HepG2 (cell line): Measurements from ENCODE around the gene CCDC57. TPM values are rescaled to one million over a fixed set of nuclear protein-coding genes. Genes with fewer than 3 reads are reported as not detected.

Source experiments
- ARID5B ChIP-seq: IDR thresholded peaks from 2 replicates; pipeline ENCODE4 v1.4.0; 2020; ENCODE audit warnings: mild to moderate bottlenecking, missing genetic modification reagents
- ASH2L ChIP-seq: fragments of 300-600, 200-600 bp; sonication (generic); IDR thresholded peaks from 2 replicates; pipeline ENCODE4 v1.7.0; 2017; ENCODE audit warnings: low read depth, mild to moderate bottlenecking, moderate library complexity, mixed read lengths, low read length; ENCODE audit not compliant: insufficient read length
- GABPA ChIP-seq, 2 experiments: IDR thresholded peaks; 2 replicates each; pipeline ENCODE4 v1.6.1; 2011 to 2016; ENCODE audit warnings: low read depth in 2 of 2, low read length in 1 of 2, missing biosample characterization in 1 of 2, missing genetic modification characterization in 1 of 2
- HOXA9 ChIP-seq: sonication (generic); formaldehyde crosslinking; IDR thresholded peaks from 2 replicates; pipeline ENCODE4 v1.8.1; 2022; ENCODE audit warnings: missing genetic modification reagents, mild to moderate bottlenecking, moderate library complexity, borderline replicate concordance
- KMT2A ChIP-seq: sonication (generic); formaldehyde crosslinking; IDR thresholded peaks from 2 replicates; pipeline ENCODE4 v1.4.0; 2020; ENCODE audit warnings: missing genetic modification reagents
- LCORL ChIP-seq, 2 experiments: fragments of 450-650 bp in 1 of 2; sonication (generic) in 1 of 2; formaldehyde crosslinking in 1 of 2; IDR thresholded peaks; 2 replicates each; pipeline versions ENCODE4 v1.5.0 to v1.6.1; 2017 to 2020; ENCODE audit warnings: antibody characterized with exemption in 1 of 2, missing genetic modification reagents in 1 of 2
- MAZ ChIP-seq, 2 experiments: sonication (generic) in 1 of 2; formaldehyde crosslinking in 1 of 2; IDR thresholded peaks; 2 replicates each; pipeline versions ENCODE4 v1.5.0 to v1.6.1; 2012 to 2020; ENCODE audit warnings: low read depth in 2 of 2, mild to moderate bottlenecking in 2 of 2, borderline replicate concordance in 1 of 2, improper control_type of control experiment in 1 of 2, low read length in 1 of 2, missing genetic modification reagents in 1 of 2, moderate library complexity in 1 of 2
- NCOA2 ChIP-seq: sonication (generic); formaldehyde crosslinking; IDR thresholded peaks from 2 replicates; pipeline ENCODE4 v1.8.0; 2022; ENCODE audit warnings: inconsistent platforms
- NFYC ChIP-seq: IDR thresholded peaks from 2 replicates; pipeline ENCODE4 v1.6.1; 2016; ENCODE audit warnings: missing genetic modification reagents, missing compliant biosample characterization
- PTBP1 ChIP-seq: fragments of 200-400 bp; formaldehyde crosslinking; IDR thresholded peaks from 2 replicates; pipeline ENCODE4 v1.6.1; 2018; ENCODE audit warnings: low read length, low read depth; ENCODE audit not compliant: poor library complexity, severe bottlenecking
- RARA ChIP-seq: IDR thresholded peaks from 2 replicates; pipeline ENCODE4 v1.6.1; 2016; ENCODE audit warnings: missing genetic modification reagents, missing compliant biosample characterization
- SIN3B ChIP-seq: fragments of 150-350 bp; IDR thresholded peaks from 2 replicates; pipeline ENCODE4 v1.6.1; 2014; ENCODE audit warnings: low read length
- TBX3 ChIP-seq: fragments of 450-650 bp; IDR thresholded peaks from 2 replicates; pipeline ENCODE4 v1.6.1; 2017; ENCODE audit warnings: antibody characterized with exemption, mild to moderate bottlenecking, inconsistent platforms, borderline replicate concordance
- TP53 ChIP-seq: sonication (generic); formaldehyde crosslinking; conservative IDR thresholded peaks from 2 replicates; pipeline ENCODE4 v1.4.0; 2020; ENCODE audit warnings: missing genetic modification reagents
- ZBED4 ChIP-seq: sonication (generic); formaldehyde crosslinking; IDR thresholded peaks from 2 replicates; pipeline ENCODE4 v1.4.0; 2020; ENCODE audit warnings: missing genetic modification reagents, borderline replicate concordance
- ZFP91 ChIP-seq: sonication (generic); formaldehyde crosslinking; IDR thresholded peaks from 2 replicates; pipeline ENCODE4 v1.9.0; 2022; ENCODE audit warnings: missing genetic modification reagents, mild to moderate bottlenecking, borderline replicate concordance
- ZNF383 ChIP-seq: sonication (generic); formaldehyde crosslinking; IDR thresholded peaks from 2 replicates; pipeline ENCODE4 v1.4.0; 2020; ENCODE audit warnings: missing genetic modification reagents, mild to moderate bottlenecking, borderline replicate concordance
- ZNF446 ChIP-seq: sonication (generic); formaldehyde crosslinking; IDR thresholded peaks from 2 replicates; pipeline ENCODE4 v1.5.0; 2020; ENCODE audit warnings: mild to moderate bottlenecking, missing genetic modification reagents
- ZSCAN21 ChIP-seq: sonication (generic); formaldehyde crosslinking; IDR thresholded peaks from 2 replicates; pipeline ENCODE4 v1.8.0; 2022; ENCODE audit warnings: mild to moderate bottlenecking, missing genetic modification reagents, moderate library complexity, borderline replicate concordance
- polyA plus RNA-seq, 8 experiments: library from polyadenylated mRNA; depleted of rRNA in 3 of 8; stranded (reverse) in 7 of 8; unstranded in 1 of 8; fragments of >200 nt; fragmentation: Illumina TruSeq in 4 of 8; extraction: Trizol in 4 of 8; gene quantifications; 2 replicates each; pipeline versions ENCODE4 v1.2.1 to v1.2.3, GENCODE V29; 2011 to 2016; ENCODE audit warnings: low read depth in 4 of 8, missing spikeins in 1 of 8, mixed read lengths in 1 of 8; ENCODE audit not compliant: insufficient read depth in 1 of 8
- total RNA-seq, 5 experiments: library from RNA; depleted of rRNA; stranded (reverse); fragments of >200 nt; fragmentation: Illumina TruSeq; extraction: Trizol; gene quantifications; 2 replicates each; pipeline ENCODE4 v1.2.3, GENCODE V29; 2016; ENCODE audit warnings: low read depth in 1 of 5

Gene CCDC57
- total and polyA plus RNA-seq, 2 of the 13 experiments (the other 11 are each of a cell fraction or from before 2014, with no cell fraction given): 59.3 to 59.9 TPM

- TF ChIP-seq MAZ (IDR thresholded peaks at IDR 0.05; ENCODE audit: borderline replicate concordance, low read depth, low read length): peak; percentile 56; the same call in 1 of the 2 replicates
- 0 out of 2 replicates have a peak, but pooled peaks have one; percentile 20 for TF ChIP-seq MAZ (CRISPR knock-in tag; IDR thresholded peaks at IDR 0.05; ENCODE audit: low read depth)
- no peak for TF ChIP-seq TBX3
- TF ChIP-seq PTBP1: no peak
- no peak for TF ChIP-seq ASH2L
- TF ChIP-seq ZBED4 (CRISPR knock-in tag): no peak
- peak; percentile 64 for TF ChIP-seq NCOA2 (CRISPR knock-in tag)
- TF ChIP-seq GABPA (IDR thresholded peaks at IDR 0.05; ENCODE audit: low read depth, low read length): peak; percentile 55
- peak; percentile 77 for TF ChIP-seq GABPA (CRISPR knock-in tag; IDR thresholded peaks at IDR 0.05; ENCODE audit: low read depth)
- TF ChIP-seq HOXA9: peak; percentile 56; the same call in 1 of the 2 replicates
- peak; percentile 47; the same call in 1 of the 2 replicates for TF ChIP-seq NFYC
- no peak for TF ChIP-seq ZNF446 (CRISPR knock-in tag)
- TF ChIP-seq TP53 (CRISPR knock-in tag): no peak; the same call in 1 of the 2 replicates
- peak; percentile 65 for TF ChIP-seq ARID5B (CRISPR knock-in tag)
- TF ChIP-seq KMT2A (CRISPR knock-in tag): no peak
- TF ChIP-seq RARA: peak; percentile 85
- TF ChIP-seq ZFP91 (CRISPR knock-in tag): no peak; the same call in 1 of the 2 replicates
- no peak for TF ChIP-seq SIN3B
- peak; percentile 90 for TF ChIP-seq ZSCAN21 (CRISPR knock-in tag)
- TF ChIP-seq LCORL (IDR thresholded peaks at IDR 0.05): no peak
- peak; percentile 98 for TF ChIP-seq LCORL (CRISPR knock-in tag; IDR thresholded peaks at IDR 0.05)
- no peak for TF ChIP-seq ZNF383 (CRISPR knock-in tag)
Measured at GRCh38 chr17:82217530-82218204, 5.0 kb upstream of the CCDC57 start (continued).
